Astrocyte (in vitro differentiated cells and primary cell): ENCODE data around the gene TOP1. TPM values are rescaled to one million over a fixed set of nuclear protein-coding genes. Genes with fewer than 3 reads are reported as not detected.

Experiments used
- DNase-seq: peaks from one replicate; pipeline ENCODE4 v3.0.0-alpha.2; 2010; ENCODE audit warnings: low read depth
- FAIRE-seq: peaks from 2 replicates; lab custom pipeline; 2011; peaks lifted over from hg19 to GRCh38; lab: Jason Lieb, UNC
- H2AFZ ChIP-seq: 2 replicates; pipeline ENCODE4 v1.6.0; 2012; ENCODE audit warnings: low read depth, low read length, inconsistent platforms
- H3K27ac ChIP-seq: 2 replicates; pipeline ENCODE4 v1.5.1; 2011; ENCODE audit warnings: low read depth, low read length, inconsistent platforms
- H3K27me3 ChIP-seq: 2 replicates; pipeline ENCODE4 v1.6.0; 2011; ENCODE audit warnings: low read length, inconsistent platforms; ENCODE audit not compliant: insufficient read depth
- H3K36me3 ChIP-seq: 2 replicates; pipeline ENCODE4 v1.5.1; 2011; ENCODE audit warnings: low read length, inconsistent platforms; ENCODE audit not compliant: insufficient read depth
- H3K4me1 ChIP-seq: 2 replicates; pipeline ENCODE4 v1.5.1; 2011; ENCODE audit warnings: low read length, inconsistent platforms; ENCODE audit not compliant: insufficient read depth
- H3K4me2 ChIP-seq: 2 replicates; pipeline ENCODE4 v1.6.0; 2012; ENCODE audit warnings: low read length, inconsistent platforms
- H3K4me3 ChIP-seq: 2 replicates; pipeline ENCODE4 v1.5.1; 2011; ENCODE audit warnings: low read depth, mild to moderate bottlenecking, low read length, inconsistent platforms; ENCODE audit not compliant: insufficient read depth
- H3K79me2 ChIP-seq: 2 replicates; pipeline ENCODE4 v1.6.0; 2012; ENCODE audit warnings: mild to moderate bottlenecking, low read length, inconsistent platforms; ENCODE audit not compliant: insufficient read depth
- H3K9ac ChIP-seq: 2 replicates; pipeline ENCODE4 v1.6.0; 2012; ENCODE audit warnings: mild to moderate bottlenecking, low read length, inconsistent platforms
- H3K9me3 ChIP-seq: 2 replicates; pipeline ENCODE4 v1.5.1; 2012; ENCODE audit warnings: low read depth, mild to moderate bottlenecking, low read length, inconsistent platforms; ENCODE audit not compliant: insufficient read depth
- H4K20me1 ChIP-seq: 2 replicates; pipeline ENCODE4 v1.6.0; 2012; ENCODE audit warnings: low read length, inconsistent platforms; ENCODE audit not compliant: insufficient read depth
- H3K27ac Mint-ChIP-seq: one replicate; pipeline ENCODE4 v1.8.0; 2021; ENCODE audit warnings: mild to moderate bottlenecking, mixed read lengths; ENCODE audit not compliant: unreplicated experiment
- H3K27me3 Mint-ChIP-seq: one replicate; pipeline ENCODE4 v1.8.0; 2021; ENCODE audit warnings: low read depth, mixed read lengths; ENCODE audit not compliant: unreplicated experiment
- H3K36me3 Mint-ChIP-seq: one replicate; pipeline ENCODE4 v1.8.0; 2021; ENCODE audit warnings: low read depth, mixed read lengths; ENCODE audit not compliant: unreplicated experiment
- H3K4me1 Mint-ChIP-seq: one replicate; pipeline ENCODE4 v1.8.0; 2021; ENCODE audit warnings: low read depth, mixed read lengths; ENCODE audit not compliant: unreplicated experiment
- H3K4me3 Mint-ChIP-seq: one replicate; pipeline ENCODE4 v1.8.0; 2021; ENCODE audit warnings: mild to moderate bottlenecking, moderate library complexity, mixed read lengths; ENCODE audit not compliant: unreplicated experiment
- H3K9me3 Mint-ChIP-seq: one replicate; pipeline ENCODE4 v1.8.0; 2021; ENCODE audit warnings: mild to moderate bottlenecking, mixed read lengths; ENCODE audit not compliant: unreplicated experiment
- EZH2 ChIP-seq: IDR thresholded peaks from 2 replicates; pipeline ENCODE4 v1.6.1; 2012; ENCODE audit warnings: mild to moderate bottlenecking, low read length, inconsistent platforms; ENCODE audit not compliant: insufficient read depth
- total RNA-seq: library from RNA; stranded (reverse); gene quantifications from 2 replicates; pipeline ENCODE4 v1.2.1, GENCODE V29; 2021
- TF ChIP-seq, protein P1 (sequence below): IDR thresholded peaks from 2 replicates; pipeline ENCODE4 v1.5.1; 2011; ENCODE audit warnings: low read depth, mild to moderate bottlenecking, inconsistent platforms, low read length, moderate library complexity; ENCODE audit not compliant: insufficient read depth

Gene TOP1
- total RNA-seq, 1 donor from 2014 or later, result 63.5 TPM

DNA sequence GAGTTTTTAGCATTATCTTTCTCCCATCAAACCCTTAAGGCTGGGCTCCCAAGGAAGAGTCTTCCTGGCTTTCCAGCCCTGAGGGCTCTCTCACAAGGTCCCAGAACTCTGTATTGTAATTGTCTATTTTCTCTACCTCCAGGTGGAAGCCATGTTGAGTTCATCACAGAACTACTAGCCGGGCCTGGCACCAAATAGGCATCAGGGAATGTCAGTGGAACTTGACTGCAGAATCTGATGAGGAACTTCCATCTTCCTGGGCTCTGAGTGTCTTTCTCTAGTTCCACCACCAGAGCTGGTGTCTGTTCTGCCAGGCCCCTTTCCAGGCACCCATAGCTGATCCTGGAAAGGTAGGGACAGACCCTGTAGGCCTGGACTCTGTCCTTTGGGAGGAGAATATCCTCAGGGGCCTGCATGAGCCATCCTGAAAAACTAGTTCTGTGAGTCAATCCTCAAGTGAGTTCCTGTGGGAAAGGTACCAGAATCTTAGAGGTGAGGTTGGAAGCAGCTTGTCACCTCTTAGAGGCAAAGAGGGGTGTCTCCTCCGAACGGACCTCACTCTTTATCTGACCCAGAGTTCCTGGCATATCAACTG, 11.1 kb upstream of the TOP1 start:
- no peaks in the 10 kb centered on the region for H3K79me2 ChIP-seq
- H3K27me3 ChIP-seq, result no peaks in the 10 kb centered on the region
- H3K27ac ChIP-seq, result no peak overlapping the region
- no peak overlapping the region for H2AFZ ChIP-seq
- H3K9ac ChIP-seq, result no peak overlapping the region
- H3K4me2 ChIP-seq, result no peak overlapping the region
- Mint-ChIP-seq H3K36me3 (no peaks in the 10 kb centered on the region), H3K27ac (no peak overlapping the region), H3K4me1 (peaks cover 3% of the 10 kb centered on the region), H3K27me3 (peaks cover 21% of the 10 kb centered on the region), H3K9me3 (no peaks in the 10 kb centered on the region), H3K4me3 (no peak overlapping the region)
- H3K4me3 ChIP-seq, result no peak overlapping the region
- TF ChIP-seq, protein P1, sequence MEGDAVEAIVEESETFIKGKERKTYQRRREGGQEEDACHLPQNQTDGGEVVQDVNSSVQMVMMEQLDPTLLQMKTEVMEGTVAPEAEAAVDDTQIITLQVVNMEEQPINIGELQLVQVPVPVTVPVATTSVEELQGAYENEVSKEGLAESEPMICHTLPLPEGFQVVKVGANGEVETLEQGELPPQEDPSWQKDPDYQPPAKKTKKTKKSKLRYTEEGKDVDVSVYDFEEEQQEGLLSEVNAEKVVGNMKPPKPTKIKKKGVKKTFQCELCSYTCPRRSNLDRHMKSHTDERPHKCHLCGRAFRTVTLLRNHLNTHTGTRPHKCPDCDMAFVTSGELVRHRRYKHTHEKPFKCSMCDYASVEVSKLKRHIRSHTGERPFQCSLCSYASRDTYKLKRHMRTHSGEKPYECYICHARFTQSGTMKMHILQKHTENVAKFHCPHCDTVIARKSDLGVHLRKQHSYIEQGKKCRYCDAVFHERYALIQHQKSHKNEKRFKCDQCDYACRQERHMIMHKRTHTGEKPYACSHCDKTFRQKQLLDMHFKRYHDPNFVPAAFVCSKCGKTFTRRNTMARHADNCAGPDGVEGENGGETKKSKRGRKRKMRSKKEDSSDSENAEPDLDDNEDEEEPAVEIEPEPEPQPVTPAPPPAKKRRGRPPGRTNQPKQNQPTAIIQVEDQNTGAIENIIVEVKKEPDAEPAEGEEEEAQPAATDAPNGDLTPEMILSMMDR, result no peak
- no peak for TF ChIP-seq EZH2
- FAIRE-seq (no peak), DNase-seq (no peak)
- no peaks in the 10 kb centered on the region for H3K9me3 ChIP-seq
- H3K4me1 ChIP-seq, result peaks cover 3% of the 10 kb centered on the region
- no peaks in the 10 kb centered on the region for H4K20me1 ChIP-seq
- H3K36me3 ChIP-seq, result no peaks in the 10 kb centered on the region

DNA sequence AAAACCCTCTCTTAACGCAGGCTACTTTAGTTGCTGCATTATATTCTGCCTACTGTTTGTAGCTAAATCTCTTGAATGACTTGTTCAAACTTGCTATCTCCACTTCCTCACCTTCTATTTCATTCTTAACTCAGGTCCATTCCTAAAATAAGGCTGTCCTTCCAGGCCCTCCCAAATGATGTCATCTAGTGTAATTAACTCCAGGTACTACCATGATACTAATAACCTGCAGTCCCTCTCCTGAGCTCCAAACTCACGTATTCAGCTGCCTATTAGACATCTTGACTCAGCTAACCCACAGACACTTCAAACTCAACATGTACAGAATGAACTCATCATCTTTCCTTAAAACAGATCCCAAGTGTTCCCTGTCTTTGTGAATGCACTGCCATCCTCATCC, 10.5 kb upstream of the TOP1 start:
- Histone ChIP-seq H3K4me3 (no peak overlapping the region), H3K27me3 (no peaks in the 10 kb centered on the region), H3K4me2 (no peak overlapping the region), H3K9ac (no peak overlapping the region), H2AFZ (no peak overlapping the region), H3K27ac (no peak overlapping the region), H3K9me3 (no peaks in the 10 kb centered on the region), H3K79me2 (no peaks in the 10 kb centered on the region), H3K36me3 (no peaks in the 10 kb centered on the region), H4K20me1 (no peaks in the 10 kb centered on the region), H3K4me1 (no peaks in the 10 kb centered on the region)
- Mint-ChIP-seq H3K27me3 (peaks cover 26% of the 10 kb centered on the region), H3K36me3 (no peaks in the 10 kb centered on the region), H3K4me3 (no peak overlapping the region), H3K9me3 (no peaks in the 10 kb centered on the region), H3K4me1 (no peaks in the 10 kb centered on the region), H3K27ac (no peak overlapping the region)
- TF ChIP-seq, protein P1, result no peak
- no peak for TF ChIP-seq EZH2
- FAIRE-seq (no peak), DNase-seq (no peak)

DNA sequence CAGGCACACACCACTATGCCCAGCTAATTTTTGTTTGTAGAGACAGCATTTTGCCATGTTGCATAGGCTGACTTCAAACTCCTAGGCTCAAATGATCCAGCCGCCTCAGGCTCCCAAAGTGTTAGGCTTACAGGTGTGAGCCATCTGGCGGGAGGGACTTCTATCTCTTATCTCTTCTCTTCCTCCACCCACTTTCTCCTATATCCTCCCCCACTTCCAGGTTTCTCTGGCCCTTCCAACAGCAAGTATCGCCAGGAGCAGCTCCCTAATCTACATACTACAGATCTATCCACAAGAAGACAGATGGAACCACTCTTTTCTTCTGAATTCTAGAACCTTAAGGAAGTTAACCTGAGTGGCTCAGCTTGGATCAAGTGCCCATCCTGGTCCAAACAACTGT, 5.1 kb upstream of the TOP1 start:
- H3K4me1 Mint-ChIP-seq, result no peaks in the 10 kb centered on the region
- no peaks in the 10 kb centered on the region for H4K20me1 ChIP-seq
- peaks cover 26% of the 10 kb centered on the region for H3K27me3 Mint-ChIP-seq
- H2AFZ ChIP-seq, result no peak overlapping the region
- H3K36me3 Mint-ChIP-seq, result no peaks in the 10 kb centered on the region
- H3K27me3 ChIP-seq, result no peaks in the 10 kb centered on the region
- H3K4me3 Mint-ChIP-seq, result no peak overlapping the region
- H3K9ac ChIP-seq, result no peak overlapping the region
- H3K9me3 ChIP-seq, result no peaks in the 10 kb centered on the region
- no peaks in the 10 kb centered on the region for H3K9me3 Mint-ChIP-seq
- H3K36me3 ChIP-seq, result no peaks in the 10 kb centered on the region
- no peak for DNase-seq
- TF ChIP-seq, protein P1, result no peak
- no peak for TF ChIP-seq EZH2
- H3K27ac Mint-ChIP-seq, result no peak overlapping the region
- no peak overlapping the region for H3K4me3 ChIP-seq
- H3K4me1 ChIP-seq, result peaks cover 4% of the 10 kb centered on the region
- peaks cover under 1% of the 10 kb centered on the region for H3K79me2 ChIP-seq
- H3K27ac ChIP-seq, result no peak overlapping the region
- no peak for FAIRE-seq
- no peak overlapping the region for H3K4me2 ChIP-seq
